ENCODE results near the gene PDZK1IP1. TPM values are rescaled to one million over a fixed set of nuclear protein-coding genes. Genes with fewer than 3 reads are reported as not detected.
"Not testable (repeated sequence)": the region's sequence is repeated elsewhere in the genome, so short reads cannot be mapped to it uniquely, and the experiment has no call there.

PDZK1IP1 gene
- polyA plus RNA-seq, 4 donors = 41.9 to 52.3 (median 49.8) TPM

GRCh38 chr1:47203504-47203903 lies 13.7 kb upstream of the PDZK1IP1 start:
- DNase-seq (ENCODE audit: low read depth in 4 of 4, low spot score in 2 of 4) = not testable (repeated sequence)

GRCh38 chr1:47201179-47201578 lies 11.3 kb upstream of the PDZK1IP1 start:
- no peak for DNase-seq (ENCODE audit: low read depth in 4 of 4, low spot score in 2 of 4)

GRCh38 chr1:47198214-47198613 lies 8.4 kb upstream of the PDZK1IP1 start:
- no peak for DNase-seq (ENCODE audit: low read depth in 4 of 4, low spot score in 2 of 4)

- DNase-seq (ENCODE audit: low read depth in 4 of 4, low spot score in 2 of 4) = no peak
Measured at GRCh38 chr1:47196622-47197021, 6.8 kb upstream of the PDZK1IP1 start.

- not testable (repeated sequence) for DNase-seq (ENCODE audit: low read depth in 4 of 4, low spot score in 2 of 4)
Measured at GRCh38 chr1:47195981-47196380, 6.1 kb upstream of the PDZK1IP1 start.

- no peak for DNase-seq (ENCODE audit: low read depth in 4 of 4, low spot score in 2 of 4)
Measured at GRCh38 chr1:47194311-47194710, 4.5 kb upstream of the PDZK1IP1 start.

GRCh38 chr1:47193496-47193895 lies 3.7 kb upstream of the PDZK1IP1 start:
- DNase-seq (ENCODE audit: low read depth in 4 of 4, low spot score in 2 of 4) = not testable (repeated sequence)

- peak in 3 of 4 donors; percentile 56 to 75 (median 70) for DNase-seq (ENCODE audit: low read depth in 4 of 4, low spot score in 2 of 4)
Measured at GRCh38 chr1:47192458-47193384, 2.9 kb upstream of the PDZK1IP1 start.

GRCh38 chr1:47191940-47192457 lies 2.2 kb upstream of the PDZK1IP1 start:
- DNase-seq (ENCODE audit: low read depth in 4 of 4, low spot score in 2 of 4) = no peak

GRCh38 chr1:47190857-47191256 lies 1.0 kb upstream of the PDZK1IP1 start:
- no peak for DNase-seq (ENCODE audit: low read depth in 4 of 4, low spot score in 2 of 4)

GRCh38 chr1:47190509-47190855 lies 646 bp upstream of the PDZK1IP1 start:
- no peak for DNase-seq (ENCODE audit: low read depth in 4 of 4, low spot score in 2 of 4)

GRCh38 chr1:47188791-47189785 lies 748 bp downstream of the PDZK1IP1 start:
- no peak for DNase-seq (ENCODE audit: low read depth in 4 of 4, low spot score in 2 of 4)

GRCh38 chr1:47187926-47188250 lies 1.9 kb downstream of the PDZK1IP1 start:
- no peak for DNase-seq (ENCODE audit: low read depth in 4 of 4, low spot score in 2 of 4)

- no peak for DNase-seq (ENCODE audit: low read depth in 4 of 4, low spot score in 2 of 4)
Measured at GRCh38 chr1:47187231-47187925, 2.5 kb downstream of the PDZK1IP1 start.

GRCh38 chr1:47186267-47187185 lies 3.3 kb downstream of the PDZK1IP1 start:
- DNase-seq (ENCODE audit: low read depth in 4 of 4, low spot score in 2 of 4) = no peak

- no peak for DNase-seq (ENCODE audit: low read depth in 4 of 4, low spot score in 2 of 4)
Measured at GRCh38 chr1:47184822-47185677, 4.8 kb downstream of the PDZK1IP1 start.

- no peak for DNase-seq (ENCODE audit: low read depth in 4 of 4, low spot score in 2 of 4)
Measured at GRCh38 chr1:47184090-47184821, 5.6 kb downstream of the PDZK1IP1 start.
